ENCODE results near the gene ZNF487. TPM values are rescaled to one million over a fixed set of nuclear protein-coding genes. Genes with fewer than 3 reads are reported as not detected.

ZNF487 gene
- total and polyA plus RNA-seq, 2 of the 13 experiments (the other 11 are each of a cell fraction or from before 2014, with no cell fraction given), result 7.4 to 8.8 TPM

GRCh38 chr10:43437141-43437870, 395 bp downstream of the ZNF487 start (continued):
- TF ChIP-seq SNAPC4 (CRISPR knock-in tag; IDR thresholded peaks at IDR 0.05) (no peak), TBP (CRISPR knock-in tag; IDR thresholded peaks at IDR 0.05) (no peak), TBX2 (CRISPR knock-in tag; IDR thresholded peaks at IDR 0.05; ENCODE audit: borderline replicate concordance) (peak; percentile 1; the same call in 1 of the 2 replicates), ZNF160 (CRISPR knock-in tag; IDR thresholded peaks at IDR 0.05) (no peak), FOXK1 (CRISPR knock-in tag; IDR thresholded peaks at IDR 0.05; ENCODE audit: borderline replicate concordance, low read depth) (0 out of 2 replicates have a peak, but pooled peaks have one; percentile 3), ZNF629 (CRISPR knock-in tag; conservative IDR thresholded peaks at IDR 0.05) (no peak), ZBTB38 (CRISPR knock-in tag; IDR thresholded peaks at IDR 0.05) (no peak), ZNF580 (CRISPR knock-in tag; IDR thresholded peaks at IDR 0.05; ENCODE audit: borderline replicate concordance, low read depth) (0 out of 2 replicates have a peak, but pooled peaks have one; percentile 12), RNF2 (conservative IDR thresholded peaks at IDR 0.05; ENCODE audit: low read depth) (no peak), NR3C1 (CRISPR knock-in tag; IDR thresholded peaks at IDR 0.05) (no peak), FOSL1 (CRISPR knock-in tag; IDR thresholded peaks at IDR 0.05; ENCODE audit: borderline replicate concordance) (no peak), MAZ (IDR thresholded peaks at IDR 0.05; ENCODE audit: borderline replicate concordance, low read depth, low read length) (no peak), MAZ (CRISPR knock-in tag; IDR thresholded peaks at IDR 0.05; ENCODE audit: low read depth) (no peak), MTA1 (CRISPR knock-in tag; IDR thresholded peaks at IDR 0.05; ENCODE audit: borderline replicate concordance) (0 out of 2 replicates have a peak, but pooled peaks have one; percentile 1), PAX8 (CRISPR knock-in tag; IDR thresholded peaks at IDR 0.05; ENCODE audit: borderline replicate concordance) (no peak), ZNF326 (CRISPR knock-in tag; IDR thresholded peaks at IDR 0.05; ENCODE audit: borderline replicate concordance) (no peak), SAP130 (CRISPR knock-in tag; IDR thresholded peaks at IDR 0.05; ENCODE audit: low read depth) (peak; percentile 5; the same call in 1 of the 2 replicates), SNAI1 (CRISPR knock-in tag; IDR thresholded peaks at IDR 0.05; ENCODE audit: borderline replicate concordance) (0 out of 2 replicates have a peak, but pooled peaks have one; percentile 12), ZBTB4 (CRISPR knock-in tag; IDR thresholded peaks at IDR 0.05; ENCODE audit: borderline replicate concordance) (no peak), CHD2 (IDR thresholded peaks at IDR 0.05; ENCODE audit: low read depth, low read length) (no peak), CCDC6 (CRISPR knock-in tag; IDR thresholded peaks at IDR 0.05) (no peak), NONO (IDR thresholded peaks at IDR 0.05) (no peak), NONO (CRISPR knock-in tag; conservative IDR thresholded peaks at IDR 0.05) (no peak)

Data from HepG2 (cell line).